OCI-LY3 (cell line): ENCODE measurements around the gene KDELR1.

Experiments used
- H2AFZ ChIP-seq: fragments of 200-600, 300-600 bp; shearing (Covaris generic); 2 replicates; pipeline ENCODE4 v1.6.0; 2014; ENCODE audit warnings: antibody characterized with exemption, low read depth, low read length
- H3K27ac ChIP-seq: fragments of 200-600, 300-600 bp; sonication (generic); 2 replicates; pipeline ENCODE4 v1.5.1; 2014; ENCODE audit warnings: mild to moderate bottlenecking, low read length, moderate library complexity, mixed read lengths
- H3K27me3 ChIP-seq: fragments of 200-600, 300-600 bp; sonication (generic); 2 replicates; pipeline ENCODE4 v1.6.1; 2014; ENCODE audit warnings: low read depth, low read length, mixed read lengths
- H3K36me3 ChIP-seq: fragments of 200-600, 300-600 bp; sonication (generic); replicated peaks from 2 replicates; pipeline ENCODE3; 2014; ENCODE audit warnings: low read depth, low read length, mixed read lengths
- H3K4me1 ChIP-seq: fragments of 300-600, 200-600 bp; sonication (generic); 2 replicates; pipeline ENCODE4 v1.6.1; 2014; ENCODE audit warnings: low read length, mixed read lengths
- H3K4me2 ChIP-seq: fragments of 200-600, 300-600 bp; sonication (generic); 2 replicates; pipeline ENCODE4 v1.6.1; 2014; ENCODE audit warnings: low read length, mixed read lengths
- H3K4me3 ChIP-seq: fragments of 300-600, 200-600 bp; sonication (generic); 2 replicates; pipeline ENCODE4 v1.5.1; 2014; ENCODE audit warnings: antibody characterized with exemption, mild to moderate bottlenecking, low read length, moderate library complexity
- H3K79me2 ChIP-seq: fragments of 300-600, 200-600 bp; shearing (Covaris generic); 2 replicates; pipeline ENCODE4 v1.6.1; 2014; ENCODE audit warnings: mild to moderate bottlenecking, low read length, mixed read lengths
- H3K9ac ChIP-seq: fragments of 300-600, 200-600 bp; shearing (Covaris generic); 2 replicates; pipeline ENCODE4 v1.6.0; 2014; ENCODE audit warnings: mild to moderate bottlenecking, low read length, moderate library complexity
- H3K9me3 ChIP-seq: fragments of 200-600, 300-600 bp; shearing (Covaris generic); 2 replicates; pipeline ENCODE4 v1.6.1; 2014; ENCODE audit warnings: low read length, mixed read lengths; ENCODE audit not compliant: insufficient read depth
- H4K20me1 ChIP-seq: fragments of 200-600, 300-600 bp; sonication (generic); 2 replicates; pipeline ENCODE4 v1.6.1; 2016; ENCODE audit warnings: low read length, mixed read lengths; ENCODE audit not compliant: insufficient read depth
- CTCF ChIP-seq: fragments of 200-600, 300-600 bp; sonication (generic); IDR thresholded peaks from 2 replicates; pipeline ENCODE4 v1.5.1; 2014; ENCODE audit warnings: antibody characterized with exemption, low read length, low read depth
- EZH2phosphoT487 ChIP-seq: fragments of 200-600 bp; shearing (Covaris generic); IDR thresholded peaks from 2 replicates; pipeline ENCODE4 v1.6.1; 2018; ENCODE audit warnings: antibody characterized with exemption, mixed run types, low read depth

The KDELR1 gene

GRCh38 chr19:48417421-48417820 is 26.1 kb upstream of the KDELR1 start:
- Histone ChIP-seq H3K9me3 (no peaks in the 10 kb centered on the region), H3K4me3 (no peak overlapping the region), H3K36me3 (no peaks in the 10 kb centered on the region), H3K27me3 (no peaks in the 10 kb centered on the region), H2AFZ (no peak overlapping the region), H3K4me1 (peaks cover 4% of the 10 kb centered on the region; the same call in 1 of the 2 replicates), H3K79me2 (no peaks in the 10 kb centered on the region), H3K4me2 (no peak overlapping the region), H4K20me1 (no peaks in the 10 kb centered on the region), H3K27ac (no peak overlapping the region), H3K9ac (no peak overlapping the region)
- TF ChIP-seq CTCF (no peak), EZH2phosphoT487 (no peak)

DNA sequence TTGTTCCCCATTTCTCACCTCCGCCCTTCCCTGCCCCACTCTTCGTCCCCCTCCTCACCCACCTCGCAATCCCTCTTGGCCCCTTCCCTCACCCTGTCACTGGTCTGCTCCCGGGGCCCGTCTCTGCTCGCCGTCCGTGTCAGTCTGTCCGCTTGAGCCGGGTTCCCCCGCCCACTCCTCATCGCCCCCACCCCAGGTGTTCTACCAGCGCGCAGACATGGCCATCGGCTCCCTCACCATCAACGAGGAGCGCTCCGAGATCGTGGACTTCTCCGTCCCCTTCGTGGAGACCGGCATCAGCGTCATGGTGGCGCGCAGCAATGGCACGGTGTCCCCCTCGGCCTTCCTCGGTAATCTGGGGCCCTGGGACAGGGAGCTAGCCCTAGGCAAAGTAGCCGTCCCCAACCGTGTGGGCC is 24.5 kb upstream of the KDELR1 start:
- Histone ChIP-seq H3K27ac (no peak overlapping the region), H3K79me2 (no peaks in the 10 kb centered on the region), H3K27me3 (no peaks in the 10 kb centered on the region), H3K9me3 (no peaks in the 10 kb centered on the region), H3K4me2 (no peak overlapping the region), H2AFZ (no peak overlapping the region), H3K4me3 (no peak overlapping the region), H3K36me3 (no peaks in the 10 kb centered on the region), H3K9ac (no peak overlapping the region), H3K4me1 (peaks cover 4% of the 10 kb centered on the region; the same call in 1 of the 2 replicates), H4K20me1 (no peaks in the 10 kb centered on the region)
- TF ChIP-seq CTCF (no peak), EZH2phosphoT487 (no peak)

DNA sequence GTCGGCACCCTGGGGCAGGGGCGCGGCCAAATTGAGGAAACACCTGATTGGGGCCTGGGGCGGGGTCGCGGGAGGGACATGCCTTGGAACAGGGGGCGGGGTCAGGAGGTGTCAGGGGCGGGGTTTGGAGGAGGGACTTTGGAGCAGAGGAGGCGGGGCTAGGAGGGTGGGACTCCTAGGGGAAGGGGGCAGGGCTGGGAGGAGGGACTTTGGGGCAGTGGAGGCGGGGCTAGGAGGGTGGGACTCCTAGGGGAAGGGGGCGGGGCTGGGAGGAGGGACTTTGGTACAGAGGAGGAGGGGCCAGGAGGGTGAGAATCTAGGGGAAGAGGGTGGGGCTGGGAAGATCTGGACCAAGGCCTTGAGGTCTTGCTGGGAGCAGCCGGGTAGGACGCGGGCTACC is 24.0 kb upstream of the KDELR1 start:
- no peak overlapping the region for H3K4me3 ChIP-seq
- H3K79me2 ChIP-seq: no peaks in the 10 kb centered on the region
- no peaks in the 10 kb centered on the region for H3K27me3 ChIP-seq
- no peak overlapping the region for H3K4me2 ChIP-seq
- H3K9ac ChIP-seq: no peak overlapping the region
- H3K4me1 ChIP-seq: peaks cover 4% of the 10 kb centered on the region; the same call in 1 of the 2 replicates
- TF ChIP-seq EZH2phosphoT487: no peak
- TF ChIP-seq CTCF: no peak
- H3K9me3 ChIP-seq: no peaks in the 10 kb centered on the region
- no peak overlapping the region for H3K27ac ChIP-seq
- H3K36me3 ChIP-seq: no peaks in the 10 kb centered on the region
- no peak overlapping the region for H2AFZ ChIP-seq
- no peaks in the 10 kb centered on the region for H4K20me1 ChIP-seq

DNA sequence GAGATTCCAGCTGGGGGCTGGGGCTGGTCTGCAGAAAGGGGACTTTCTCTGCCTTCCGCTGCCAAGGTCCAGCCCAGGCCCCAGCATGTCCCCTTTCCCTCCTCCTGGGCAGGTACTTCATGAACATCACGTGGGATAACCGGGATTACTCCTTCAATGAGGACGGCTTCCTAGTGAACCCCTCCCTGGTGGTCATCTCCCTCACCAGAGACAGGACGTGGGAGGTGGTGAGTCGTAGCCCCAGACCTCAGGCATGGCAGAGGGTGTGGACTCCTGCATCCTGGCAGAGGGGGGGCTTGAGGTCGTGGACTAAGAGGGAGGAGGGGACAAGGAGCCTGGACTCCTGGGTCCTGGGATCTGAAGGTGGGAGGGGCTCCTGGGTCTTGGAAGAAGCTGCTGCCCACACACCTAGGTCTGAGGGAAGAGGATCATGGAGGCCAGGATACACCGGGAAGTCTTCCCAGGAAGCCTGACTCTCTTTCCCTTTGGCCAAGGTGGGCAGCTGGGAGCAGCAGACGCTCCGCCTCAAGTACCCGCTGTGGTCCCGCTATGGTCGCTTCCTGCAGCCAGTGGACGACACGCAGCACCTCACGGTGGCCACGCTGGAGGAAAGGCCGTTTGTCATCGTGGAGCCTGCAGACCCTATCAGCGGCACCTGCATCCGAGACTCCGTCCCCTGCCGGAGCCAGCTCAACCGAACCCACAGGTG is 22.7 kb upstream of the KDELR1 start:
- Histone ChIP-seq H2AFZ (no peak overlapping the region), H3K27ac (no peak overlapping the region), H3K36me3 (no peaks in the 10 kb centered on the region), H3K27me3 (no peaks in the 10 kb centered on the region), H3K9me3 (no peaks in the 10 kb centered on the region), H4K20me1 (no peaks in the 10 kb centered on the region), H3K4me2 (no peak overlapping the region), H3K4me1 (peaks cover 4% of the 10 kb centered on the region; the same call in 1 of the 2 replicates), H3K4me3 (no peak overlapping the region), H3K9ac (no peak overlapping the region), H3K79me2 (no peaks in the 10 kb centered on the region)
- TF ChIP-seq CTCF (no peak), EZH2phosphoT487 (no peak)
